Gastrocnemius medialis (tissue), 4 donors: ENCODE data around the gene ZNF865. TPM values are rescaled to one million over a fixed set of nuclear protein-coding genes. Genes with fewer than 3 reads are reported as not detected.

ENCODE experiments used
- ATAC-seq, 2 donors: fragments of 150-250 bp; one replicate each; pipeline ENCODE4 v1.9.1; 2016
- DNase-seq, 2 donors: peaks; one replicate each; pipeline ENCODE4 v3.0.0-alpha.2; 2019
- H3K27ac ChIP-seq, 4 donors: fragments of 200-600 bp; sonication (generic); 1 replicate in 1 of 4; 2 replicates in 3 of 4; pipeline ENCODE4 v1.5.1; 2016 to 2018; ENCODE audit warnings: mild to moderate bottlenecking in 2 of 4, moderate library complexity in 1 of 4
- H3K27me3 ChIP-seq, 3 donors: fragments of 200-600 bp; sonication (generic) in 2 of 3; 1 replicate in 1 of 3; 2 replicates in 2 of 3; pipeline versions ENCODE4 v1.5.1 to v1.6.0; 2016 to 2019; ENCODE audit warnings: mild to moderate bottlenecking in 1 of 3, moderate library complexity in 1 of 3
- H3K36me3 ChIP-seq, 2 donors: fragments of 200-600 bp; sonication (generic) in 1 of 2; one replicate each; pipeline ENCODE4 v1.5.1; 2017 to 2018
- H3K4me1 ChIP-seq, 2 donors: fragments of 200-600 bp; sonication (generic) in 1 of 2; one replicate each; pipeline ENCODE4 v1.5.1; 2016 to 2017; ENCODE audit warnings: mild to moderate bottlenecking in 2 of 2
- H3K4me3 ChIP-seq, 4 donors: fragments of 200-600 bp; sonication (generic) in 3 of 4; 1 replicate in 1 of 4; 2 replicates in 3 of 4; pipeline ENCODE4 v1.5.1; 2016 to 2019; ENCODE audit warnings: mild to moderate bottlenecking in 2 of 4
- H3K9me3 ChIP-seq, 3 donors: fragments of 200-600 bp; sonication (generic) in 2 of 3; 1 replicate in 1 of 3; 2 replicates in 2 of 3; pipeline ENCODE4 v1.5.1; 2016 to 2019
- CTCF ChIP-seq, 5 experiments: fragments of 450-650 bp in 3 of 5; fragments of 200-600 bp in 2 of 5; sonication (generic) in 2 of 5; IDR thresholded peaks in 4 of 5; conservative IDR thresholded peaks in 1 of 5; 1 replicate in 4 of 5; 2 replicates in 1 of 5; pipeline ENCODE4 v1.5.1; 2016 to 2019; ENCODE audit warnings: antibody characterized with exemption in 5 of 5, mild to moderate bottlenecking in 3 of 5, moderate library complexity in 3 of 5
- POLR2A ChIP-seq, 2 donors: fragments of 450-650 bp; IDR thresholded peaks; one replicate each; pipeline ENCODE4 v1.6.1; 2017; ENCODE audit warnings: antibody characterized with exemption in 2 of 2, mild to moderate bottlenecking in 2 of 2, moderate library complexity in 2 of 2
- in situ Hi-C, 4 donors: fragments of 200-750 bp; cut with MboI; loops; one replicate each; pipeline versions ENCODE4 v1.15.0 to v1.8.0; 2017; ENCODE audit warnings: low sequenced_read_pairs in 4 of 4
- intact Hi-C: fragments of 100-400 bp; cut with DNase I; formaldehyde crosslinking; loops from one replicate; pipeline ENCODE4 v1.15.1; 2023; ENCODE audit warnings: low total_unique reads
- total RNA-seq, 4 donors: library from RNA; depleted of rRNA; stranded (reverse); fragments of >200 nt; gene quantifications; one replicate each; pipeline versions ENCODE4 v1.1.0 to v1.2.3, GENCODE V29; 2016

ZNF865 gene
- total RNA-seq, 4 donors from 2014 or later: 10.3 to 23.4 (median 15.2) TPM

GRCh38 chr19:55596304-55596703, 9.1 kb upstream of the ZNF865 start:
- intact Hi-C loops (loop anchor here (5.0 kb wide), 3 partner anchors 34 to 449 kb away; partner anchors contain the start of gene TNNT1), in situ Hi-C loops (loop anchor here in 1 of 4 donors (5.0 kb wide), 1 partner anchor 49 kb away; the partner anchor contains the start of gene SBK3)
- no peak for TF ChIP-seq POLR2A (IDR thresholded peaks at IDR 0.05)
- no peak for TF ChIP-seq CTCF (IDR thresholded peaks at IDR 0.05 in 4 of 5, conservative IDR thresholded peaks at IDR 0.05 in 1 of 5)
- ATAC-seq (no peak), DNase-seq (no peak)
- Histone ChIP-seq H3K36me3 (peaks cover 0 to 16% of the 10 kb centered on the region in 2 donors), H3K4me1 (peaks cover 13 to 21% of the 10 kb centered on the region in 2 donors), H3K9me3 (no peaks in the 10 kb centered on the region), H3K27ac (peak overlapping the region; percentile 78 to 100 (median 98)), H3K27me3 (no peaks in the 10 kb centered on the region), H3K4me3 (no peak overlapping the region)

- no peak for TF ChIP-seq CTCF (IDR thresholded peaks at IDR 0.05 in 4 of 5, conservative IDR thresholded peaks at IDR 0.05 in 1 of 5)
- in situ Hi-C loops: loop anchor here in 1 of 4 donors (5.0 kb wide), 1 partner anchor 50 kb away; the partner anchor contains the start of gene SBK3
- ATAC-seq: no peak
- no peak for DNase-seq
- Histone ChIP-seq H3K4me1 (peaks cover 13 to 23% of the 10 kb centered on the region in 2 donors), H3K36me3 (peaks cover 0 to 10% of the 10 kb centered on the region in 2 donors), H3K27me3 (no peaks in the 10 kb centered on the region), H3K9me3 (no peaks in the 10 kb centered on the region), H3K4me3 (no peak overlapping the region), H3K27ac (peak overlapping the region in 3 of 4 donors; percentile 97 to 100 (median 100))
- intact Hi-C loops: loop anchor here (5.0 kb wide), 3 partner anchors 35 to 450 kb away; partner anchors contain the start of gene TNNT1
Observed at GRCh38 chr19:55597501-55597921, 7.9 kb upstream of the ZNF865 start.

GRCh38 chr19:55598034-55598433, 7.4 kb upstream of the ZNF865 start:
- intact Hi-C loops: loop anchor here (2.0 to 5.0 kb wide), 6 partner anchors 17 to 451 kb away; partner anchors contain the start of genes TNNT1, ZNF579 and ZNF628
- Histone ChIP-seq H3K27ac (peak overlapping the region; percentile 97 to 100 (median 98)), H3K4me3 (no peak overlapping the region), H3K36me3 (peaks cover 0 to 10% of the 10 kb centered on the region in 2 donors), H3K4me1 (peaks cover 13 to 23% of the 10 kb centered on the region in 2 donors), H3K9me3 (no peaks in the 10 kb centered on the region), H3K27me3 (no peaks in the 10 kb centered on the region)
- ATAC-seq (no peak), DNase-seq (no peak)
- TF ChIP-seq POLR2A (IDR thresholded peaks at IDR 0.05) (no peak), CTCF (IDR thresholded peaks at IDR 0.05 in 4 of 5, conservative IDR thresholded peaks at IDR 0.05 in 1 of 5) (no peak)
- in situ Hi-C loops: loop anchor here in 1 of 4 donors (5.0 kb wide), 1 partner anchor 51 kb away; the partner anchor contains the start of gene SBK3

GRCh38 chr19:55598719-55599467, 6.6 kb upstream of the ZNF865 start:
- H3K9me3 ChIP-seq: no peaks in the 10 kb centered on the region
- intact Hi-C loops: loop anchor here (1.0 to 5.0 kb wide), 8 partner anchors 18 to 482 kb away; partner anchors contain the start of genes PPP1R12C, TNNT1, ZNF579 and ZNF628
- TF ChIP-seq CTCF (IDR thresholded peaks at IDR 0.05 in 4 of 5, conservative IDR thresholded peaks at IDR 0.05 in 1 of 5) (no peak), POLR2A (IDR thresholded peaks at IDR 0.05) (peak; percentile 66 to 69)
- H3K36me3 ChIP-seq: peaks cover 0 to 10% of the 10 kb centered on the region in 2 donors
- no peaks in the 10 kb centered on the region for H3K27me3 ChIP-seq
- in situ Hi-C loops: loop anchor here in 1 of 4 donors (5.0 kb wide), 1 partner anchor 52 kb away; the partner anchor contains the start of gene SBK3
- peaks cover 13 to 23% of the 10 kb centered on the region in 2 donors for H3K4me1 ChIP-seq
- peak overlapping the region; percentile 75 to 95 (median 86) for H3K4me3 ChIP-seq
- H3K27ac ChIP-seq: peak overlapping the region; percentile 97 to 100 (median 98)
- peak; percentile 50 for ATAC-seq
- peak; percentile 92 to 95 for DNase-seq
